ENCODE measurements around the gene GBA2.

- TF ChIP-seq, protein P1, sequence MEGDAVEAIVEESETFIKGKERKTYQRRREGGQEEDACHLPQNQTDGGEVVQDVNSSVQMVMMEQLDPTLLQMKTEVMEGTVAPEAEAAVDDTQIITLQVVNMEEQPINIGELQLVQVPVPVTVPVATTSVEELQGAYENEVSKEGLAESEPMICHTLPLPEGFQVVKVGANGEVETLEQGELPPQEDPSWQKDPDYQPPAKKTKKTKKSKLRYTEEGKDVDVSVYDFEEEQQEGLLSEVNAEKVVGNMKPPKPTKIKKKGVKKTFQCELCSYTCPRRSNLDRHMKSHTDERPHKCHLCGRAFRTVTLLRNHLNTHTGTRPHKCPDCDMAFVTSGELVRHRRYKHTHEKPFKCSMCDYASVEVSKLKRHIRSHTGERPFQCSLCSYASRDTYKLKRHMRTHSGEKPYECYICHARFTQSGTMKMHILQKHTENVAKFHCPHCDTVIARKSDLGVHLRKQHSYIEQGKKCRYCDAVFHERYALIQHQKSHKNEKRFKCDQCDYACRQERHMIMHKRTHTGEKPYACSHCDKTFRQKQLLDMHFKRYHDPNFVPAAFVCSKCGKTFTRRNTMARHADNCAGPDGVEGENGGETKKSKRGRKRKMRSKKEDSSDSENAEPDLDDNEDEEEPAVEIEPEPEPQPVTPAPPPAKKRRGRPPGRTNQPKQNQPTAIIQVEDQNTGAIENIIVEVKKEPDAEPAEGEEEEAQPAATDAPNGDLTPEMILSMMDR (IDR thresholded peaks at IDR 0.05): no peak
- TF ChIP-seq POLR2A (IDR thresholded peaks at IDR 0.05): no peak
These were observed 29.5 kb upstream of the GBA2 start for GRCh38 chr9:35778496-35778895.

Measured in right lobe of liver (tissue), 4 donors.